Tibial artery (tissue), 4 donors: ENCODE results near the gene PML.
A peak's percentile ranks its signal among the peaks of the same experiment; 100 is the strongest.

Experiments used
- DNase-seq, 2 donors: peaks; one replicate each; pipeline ENCODE4 v3.0.0-alpha.2; 2019
- H3K27ac ChIP-seq, 2 donors: fragments of 200-600 bp; sonication (generic) in 1 of 2; 1 replicate in 1 of 2; 2 replicates in 1 of 2; pipeline ENCODE4 v1.5.1; 2018 to 2019; ENCODE audit warnings: mild to moderate bottlenecking in 1 of 2
- H3K27me3 ChIP-seq, 2 donors: fragments of 200-600 bp; sonication (generic) in 1 of 2; one replicate each; pipeline versions ENCODE4 v1.5.1 to v1.6.0; 2016 to 2019
- H3K36me3 ChIP-seq, 3 donors: fragments of 200-600 bp; sonication (generic) in 2 of 3; one replicate each; pipeline ENCODE4 v1.5.1; 2016 to 2019; ENCODE audit warnings: mild to moderate bottlenecking in 2 of 3
- H3K4me1 ChIP-seq, 4 donors: fragments of 200-600 bp; sonication (generic) in 2 of 4; 1 replicate in 3 of 4; 2 replicates in 1 of 4; pipeline ENCODE4 v1.5.1; 2016 to 2019
- H3K4me3 ChIP-seq, 2 donors: fragments of 200-600 bp; sonication (generic) in 1 of 2; 1 replicate in 1 of 2; 2 replicates in 1 of 2; pipeline ENCODE4 v1.5.1; 2018 to 2019; ENCODE audit warnings: mild to moderate bottlenecking in 2 of 2
- H3K9me3 ChIP-seq, 3 donors: fragments of 200-600 bp; sonication (generic) in 1 of 3; one replicate each; pipeline ENCODE4 v1.5.1; 2016 to 2019
- intact Hi-C: fragments of 100-400 bp; cut with DNase I; formaldehyde crosslinking; loops from one replicate; pipeline ENCODE4 v1.15.0; 2023; ENCODE audit warnings: low total_unique reads
- TF ChIP-seq, protein P1 (sequence below), 2 experiments: fragments of 200-600 bp in 1 of 2; fragments of 450-650 bp in 1 of 2; IDR thresholded peaks; one replicate each; pipeline ENCODE4 v1.5.1; 2017 to 2019; ENCODE audit warnings: antibody characterized with exemption in 2 of 2, mild to moderate bottlenecking in 1 of 2, moderate library complexity in 1 of 2

PML gene

DNA sequence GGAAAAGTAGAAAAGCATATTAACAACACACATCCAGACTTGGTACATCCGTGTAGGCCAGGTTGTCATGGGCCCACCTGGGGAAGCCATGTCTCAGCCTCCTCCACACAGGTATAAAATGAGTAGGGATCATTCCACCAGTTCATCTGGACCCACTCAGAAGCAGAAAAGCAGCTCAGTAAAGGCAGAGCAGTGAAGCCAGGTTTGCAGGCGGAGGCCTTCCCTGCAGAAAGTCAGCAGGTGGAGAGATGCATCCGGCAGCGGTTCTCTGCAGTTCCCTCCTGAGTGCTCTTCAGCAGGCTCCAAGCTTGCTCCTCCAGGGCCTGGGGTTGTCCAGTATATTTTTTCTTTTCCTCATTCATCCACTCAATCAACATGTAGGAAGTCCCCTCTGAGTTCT, 46.1 kb upstream of the PML start:
- intact Hi-C loops, result no loop called here
- peaks cover 15 to 53% (median 40%) of the 10 kb centered on the region in 4 donors for H3K4me1 ChIP-seq
- DNase-seq, result peak in 1 of 2 donors; percentile 54
- no peaks in the 10 kb centered on the region for H3K9me3 ChIP-seq
- H3K4me3 ChIP-seq, result no peak overlapping the region
- H3K36me3 ChIP-seq, result peaks cover 17 to 38% (median 36%) of the 10 kb centered on the region in 3 donors
- H3K27ac ChIP-seq, result peak overlapping the region; percentile 53 to 72
- TF ChIP-seq, protein P1, sequence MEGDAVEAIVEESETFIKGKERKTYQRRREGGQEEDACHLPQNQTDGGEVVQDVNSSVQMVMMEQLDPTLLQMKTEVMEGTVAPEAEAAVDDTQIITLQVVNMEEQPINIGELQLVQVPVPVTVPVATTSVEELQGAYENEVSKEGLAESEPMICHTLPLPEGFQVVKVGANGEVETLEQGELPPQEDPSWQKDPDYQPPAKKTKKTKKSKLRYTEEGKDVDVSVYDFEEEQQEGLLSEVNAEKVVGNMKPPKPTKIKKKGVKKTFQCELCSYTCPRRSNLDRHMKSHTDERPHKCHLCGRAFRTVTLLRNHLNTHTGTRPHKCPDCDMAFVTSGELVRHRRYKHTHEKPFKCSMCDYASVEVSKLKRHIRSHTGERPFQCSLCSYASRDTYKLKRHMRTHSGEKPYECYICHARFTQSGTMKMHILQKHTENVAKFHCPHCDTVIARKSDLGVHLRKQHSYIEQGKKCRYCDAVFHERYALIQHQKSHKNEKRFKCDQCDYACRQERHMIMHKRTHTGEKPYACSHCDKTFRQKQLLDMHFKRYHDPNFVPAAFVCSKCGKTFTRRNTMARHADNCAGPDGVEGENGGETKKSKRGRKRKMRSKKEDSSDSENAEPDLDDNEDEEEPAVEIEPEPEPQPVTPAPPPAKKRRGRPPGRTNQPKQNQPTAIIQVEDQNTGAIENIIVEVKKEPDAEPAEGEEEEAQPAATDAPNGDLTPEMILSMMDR (IDR thresholded peaks at IDR 0.05), result no peak
- H3K27me3 ChIP-seq, result no peaks in the 10 kb centered on the region

DNA sequence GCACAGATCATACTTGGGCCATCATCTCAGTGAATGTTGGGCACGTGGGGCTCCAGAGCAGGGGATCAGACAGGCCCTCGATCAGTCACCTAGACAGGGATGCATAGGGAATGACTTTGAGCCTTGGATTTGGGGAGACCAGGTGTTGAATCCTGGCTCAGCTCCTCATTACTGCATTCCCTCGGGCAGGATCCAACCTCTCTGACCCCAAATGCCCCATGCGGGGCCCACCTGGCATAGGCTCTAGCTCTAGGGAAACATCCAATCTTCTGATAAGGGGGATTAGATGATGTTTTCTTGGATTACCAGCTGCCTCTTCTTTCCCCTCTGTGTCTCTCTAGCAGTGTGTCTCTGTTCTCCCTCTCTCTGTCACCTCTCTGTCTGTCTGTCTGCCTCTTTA, 45.5 kb upstream of the PML start:
- Histone ChIP-seq H3K36me3 (peaks cover 17 to 38% (median 36%) of the 10 kb centered on the region in 3 donors), H3K27ac (peak overlapping the region; percentile 95 to 97), H3K4me3 (no peak overlapping the region), H3K27me3 (no peaks in the 10 kb centered on the region), H3K9me3 (no peaks in the 10 kb centered on the region), H3K4me1 (peaks cover 15 to 53% (median 39%) of the 10 kb centered on the region in 4 donors)
- intact Hi-C loops, result no loop called here
- TF ChIP-seq, protein P1 (IDR thresholded peaks at IDR 0.05), result no peak
- peak in 1 of 2 donors; percentile 53 for DNase-seq

DNA sequence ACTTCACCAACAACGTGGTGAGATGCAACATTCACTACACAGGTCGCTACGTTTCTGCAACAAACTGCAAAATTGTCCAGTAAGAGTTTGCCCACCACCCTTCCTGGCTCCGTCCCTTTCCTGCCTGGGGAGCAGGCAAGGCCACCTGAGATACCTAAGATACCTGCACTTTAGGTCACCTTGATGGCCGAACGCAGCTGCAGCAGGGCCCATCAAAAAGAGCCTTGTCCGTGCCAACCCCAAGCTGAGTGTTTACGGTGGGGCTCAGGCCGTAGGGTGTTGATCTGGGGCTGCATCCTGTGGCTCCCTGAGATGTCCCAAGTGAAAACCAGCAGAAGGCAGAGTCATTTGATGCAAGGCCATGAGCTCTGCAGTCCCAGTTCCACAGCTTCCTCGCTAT, 45.0 kb upstream of the PML start:
- TF ChIP-seq, protein P1 (IDR thresholded peaks at IDR 0.05), result no peak
- Histone ChIP-seq H3K36me3 (peaks cover 17 to 38% (median 36%) of the 10 kb centered on the region in 3 donors), H3K27me3 (no peaks in the 10 kb centered on the region), H3K9me3 (no peaks in the 10 kb centered on the region), H3K27ac (peak overlapping the region; percentile 95 to 97), H3K4me3 (no peak overlapping the region), H3K4me1 (peaks cover 15 to 48% (median 34%) of the 10 kb centered on the region in 4 donors)
- DNase-seq, result peak in 1 of 2 donors; percentile 61
- intact Hi-C loops, result no loop called here

DNA sequence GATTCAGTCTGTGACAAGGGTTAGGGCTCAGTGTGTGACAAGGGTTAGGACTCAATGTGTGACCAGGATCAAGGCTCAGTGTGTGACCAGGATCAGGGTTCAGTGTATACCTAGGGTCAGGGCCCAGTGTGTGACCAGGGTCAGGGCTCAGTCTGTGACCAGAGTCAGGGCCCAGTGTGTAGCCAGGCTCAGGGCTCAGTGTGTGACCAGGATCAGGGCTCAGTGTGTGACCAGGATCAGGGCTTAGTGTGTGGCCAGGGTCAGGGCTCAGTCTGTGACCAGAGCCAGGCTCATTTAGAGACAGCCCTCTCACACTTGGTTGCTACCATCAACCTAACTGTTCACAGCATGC, 44.1 kb upstream of the PML start:
- TF ChIP-seq, protein P1 (IDR thresholded peaks at IDR 0.05), result no peak
- Histone ChIP-seq H3K36me3 (peaks cover 17 to 38% (median 36%) of the 10 kb centered on the region in 3 donors), H3K27ac (peak overlapping the region; percentile 95 to 97), H3K4me3 (no peak overlapping the region), H3K4me1 (peaks cover 15 to 39% (median 27%) of the 10 kb centered on the region in 4 donors), H3K27me3 (no peaks in the 10 kb centered on the region), H3K9me3 (no peaks in the 10 kb centered on the region)
- DNase-seq, result no peak
- intact Hi-C loops, result no loop called here

DNA sequence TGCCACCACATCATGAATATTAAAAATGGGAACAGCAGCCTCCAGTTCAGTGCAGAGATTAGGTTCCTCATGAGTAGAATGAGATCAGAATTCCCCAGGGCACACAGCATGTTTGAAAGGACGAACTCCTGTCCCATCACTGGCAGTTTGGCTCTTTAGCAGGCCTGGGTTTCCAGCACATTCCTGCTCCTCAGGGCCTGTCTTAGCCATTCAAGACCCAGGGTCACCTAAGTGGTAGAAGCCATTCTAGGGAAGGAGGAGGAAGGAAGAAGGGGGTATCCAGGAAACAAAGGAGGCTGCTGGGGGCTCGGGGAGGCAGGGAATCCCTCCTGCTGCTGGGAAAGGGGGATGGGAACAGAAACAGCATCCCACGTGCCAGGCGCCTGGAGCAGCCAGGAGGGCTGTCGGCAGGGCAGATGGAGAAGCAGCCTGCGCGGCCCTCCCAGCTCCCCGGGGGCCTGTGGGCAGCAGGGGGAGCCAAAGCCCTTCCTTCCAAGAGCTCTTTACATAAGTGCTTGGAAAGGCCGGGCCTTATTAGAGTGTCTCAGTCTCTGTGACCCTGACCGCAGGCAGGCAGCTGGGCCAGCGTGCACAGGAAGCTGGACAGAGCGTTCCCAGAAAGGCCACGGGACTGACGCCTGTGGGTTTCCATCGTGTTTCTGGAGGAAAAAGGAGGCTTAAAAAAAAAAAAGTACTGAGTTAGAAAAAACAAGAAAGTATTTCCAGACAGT, 43.5 kb upstream of the PML start:
- TF ChIP-seq, protein P1 (IDR thresholded peaks at IDR 0.05), result peak; percentile 75 to 90
- Histone ChIP-seq H3K27ac (peak overlapping the region; percentile 95 to 97), H3K9me3 (no peaks in the 10 kb centered on the region), H3K4me1 (peaks cover 15 to 40% (median 27%) of the 10 kb centered on the region in 4 donors), H3K27me3 (no peaks in the 10 kb centered on the region), H3K4me3 (no peak overlapping the region), H3K36me3 (peaks cover 17 to 38% (median 36%) of the 10 kb centered on the region in 3 donors)
- intact Hi-C loops, result no loop called here
- peak; percentile 98 to 99 for DNase-seq
